K562 (cell line): ENCODE measurements around the gene POLRMT. TPM values are rescaled to one million over a fixed set of nuclear protein-coding genes. Genes with fewer than 3 reads are reported as not detected.

Experiments
- ATF3 ChIP-seq, 2 experiments: fragments of 450-650 bp in 1 of 2; sonication (generic) in 1 of 2; formaldehyde crosslinking in 1 of 2; IDR thresholded peaks in 1 of 2; conservative IDR thresholded peaks in 1 of 2; 2 replicates each; pipeline versions ENCODE4 v1.6.1 to v1.8.1; 2016 to 2023; ENCODE audit warnings: mild to moderate bottlenecking in 2 of 2, moderate library complexity in 2 of 2, inconsistent platforms in 1 of 2, missing genetic modification reagents in 1 of 2
- CBX8 ChIP-seq: fragments of 200-600 bp; sonication (generic); IDR thresholded peaks from 2 replicates; pipeline ENCODE4 v1.6.1; 2012; ENCODE audit warnings: borderline replicate concordance, mixed run types, low read depth, mild to moderate bottlenecking, moderate library complexity, mixed read lengths, low read length, control low read depth, inconsistent platforms; ENCODE audit not compliant: poor library complexity, severe bottlenecking; ENCODE audit errors: extremely low read depth
- HNRNPH1 ChIP-seq: fragments of 200-400 bp; formaldehyde crosslinking; optimal IDR thresholded peaks from 2 replicates; pipeline ENCODE3; 2017; ENCODE audit warnings: low read depth, mild to moderate bottlenecking, low read length, moderate library complexity
- KDM1A ChIP-seq, 2 experiments: fragments of 450-650 bp; IDR thresholded peaks; 2 replicates each; pipeline ENCODE4 v1.6.1; 2016; ENCODE audit warnings: mild to moderate bottlenecking in 2 of 2
- NCOA1 ChIP-seq: fragments of 450-650 bp; IDR thresholded peaks from 2 replicates; pipeline ENCODE4 v1.6.1; 2016; ENCODE audit warnings: low read depth
- NCOA4 ChIP-seq: fragments of 450-650 bp; IDR thresholded peaks from 2 replicates; pipeline ENCODE4 v1.6.1; 2018; ENCODE audit warnings: mild to moderate bottlenecking; ENCODE audit not compliant: partially characterized antibody
- NKRF ChIP-seq: fragments of 450-650 bp; IDR thresholded peaks from 2 replicates; pipeline ENCODE4 v1.6.1; 2016; ENCODE audit warnings: borderline replicate concordance
- NR2C1 ChIP-seq, 2 experiments: fragments of 450-650 bp; IDR thresholded peaks; 2 replicates each; pipeline ENCODE4 v1.6.1; 2017; ENCODE audit warnings: mild to moderate bottlenecking in 2 of 2, antibody characterized with exemption in 1 of 2, inconsistent platforms in 1 of 2, missing compliant biosample characterization in 1 of 2, missing genetic modification characterization in 1 of 2
- PTBP1 ChIP-seq: fragments of 200-400 bp; formaldehyde crosslinking; IDR thresholded peaks from 2 replicates; pipeline ENCODE4 v1.6.1; 2017; ENCODE audit warnings: low read depth, low read length
- RBM39 ChIP-seq: fragments of 200-400 bp; formaldehyde crosslinking; optimal IDR thresholded peaks from 2 replicates; pipeline ENCODE3; 2018; ENCODE audit warnings: low read depth, low read length
- TCF3 ChIP-seq: sonication (generic); formaldehyde crosslinking; IDR thresholded peaks from 2 replicates; pipeline ENCODE4 v1.4.0; 2020; ENCODE audit warnings: mild to moderate bottlenecking, missing genetic modification reagents
- UBTF ChIP-seq, 2 experiments: IDR thresholded peaks; 2 replicates each; pipeline ENCODE4 v1.6.1; 2012; ENCODE audit warnings: improper control_type of control experiment in 2 of 2, low read depth in 2 of 2, low read length in 2 of 2, borderline replicate concordance in 1 of 2
- ZBTB34 ChIP-seq: fragments of 250-450 bp; sonication (Bioruptor Pico); IDR thresholded peaks from 2 replicates; pipeline ENCODE4 v1.8.0; 2021; ENCODE audit warnings: mild to moderate bottlenecking, moderate library complexity
- ZSCAN29 ChIP-seq: fragments of 450-650 bp; IDR thresholded peaks from 2 replicates; pipeline ENCODE4 v1.6.1; 2017
- polyA plus RNA-seq, 8 experiments: library from polyadenylated mRNA; depleted of rRNA in 4 of 8; stranded (reverse) in 5 of 8; unstranded in 3 of 8; fragments of >200 nt; fragmentation: Nextera tagmentation in 2 of 8; fragmentation: Illumina TruSeq in 1 of 8; extraction: Ambion mirVana in 2 of 8; extraction: Trizol in 1 of 8; gene quantifications; 2 replicates each; pipeline versions ENCODE4 v1.2.1 to v1.2.3, GENCODE V29; 2011 to 2014; ENCODE audit warnings: inconsistent platforms in 1 of 8, missing spikeins in 1 of 8
- total RNA-seq, 7 experiments: library from RNA; depleted of rRNA in 6 of 7; stranded (reverse); fragments of >200 nt in 6 of 7; fragmentation: Illumina TruSeq in 2 of 7; extraction: Trizol in 2 of 7; gene quantifications; 2 replicates each; pipeline versions ENCODE4 v1.2.1 to v1.2.3, GENCODE V29; 2011 to 2021; ENCODE audit warnings: low replicate concordance in 1 of 7
- TF ChIP-seq, protein P1 (sequence below): sonication (generic); formaldehyde crosslinking; IDR thresholded peaks from 2 replicates; pipeline ENCODE4 v1.8.1; 2023; ENCODE audit warnings: mild to moderate bottlenecking, missing genetic modification reagents

POLRMT gene
- total and polyA plus RNA-seq, 9 of the 15 experiments (the other 6 are each of a cell fraction or from before 2014, with no cell fraction given) = 30.3 to 144 (median 68.0) TPM

DNA sequence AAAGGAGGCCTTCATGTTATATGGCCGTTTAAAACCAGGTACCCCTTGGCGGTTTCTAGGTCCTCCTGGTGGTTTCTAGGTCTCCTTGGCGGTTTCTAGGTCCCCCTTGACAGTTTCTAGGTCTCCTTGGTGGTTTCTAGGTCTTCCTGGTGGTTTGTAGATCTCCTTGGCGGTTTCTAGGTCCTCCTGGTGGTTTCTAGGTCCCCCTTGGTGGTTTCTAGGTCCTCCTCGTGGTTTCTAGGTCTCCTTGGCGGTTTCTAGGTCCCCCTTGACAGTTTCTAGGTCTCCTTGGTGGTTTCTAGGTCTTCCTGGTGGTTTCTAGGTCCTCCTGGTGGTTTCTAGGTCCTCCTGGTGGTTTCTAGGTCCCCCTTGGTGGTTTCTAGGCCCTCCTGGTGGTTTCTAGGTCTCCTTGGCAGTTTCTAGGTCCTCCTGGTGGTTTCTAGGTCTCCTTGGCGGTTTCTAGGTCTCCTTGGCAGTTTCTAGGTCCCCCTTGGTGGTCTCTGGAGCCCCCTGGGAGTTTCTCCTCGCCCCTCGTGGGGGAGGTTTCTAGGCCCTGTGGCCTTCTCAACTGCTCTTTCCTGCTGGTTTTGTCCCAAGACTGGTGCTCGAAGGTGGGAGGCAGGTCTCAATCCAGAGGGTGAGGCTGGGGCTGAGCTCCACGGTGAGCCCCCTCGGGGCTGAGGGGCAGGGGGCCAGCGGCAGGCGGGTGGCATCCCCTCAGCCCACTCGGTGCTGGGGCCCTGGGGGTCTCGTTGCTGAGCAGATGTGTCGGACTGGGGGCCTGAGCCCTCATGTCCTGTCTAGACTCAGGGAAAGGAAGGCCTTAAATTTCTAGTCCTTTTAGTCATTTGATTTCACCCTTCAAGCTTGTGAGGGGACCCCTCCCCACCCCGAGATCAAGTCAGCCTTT is 35.7 kb downstream of the POLRMT start (continued):
- TF ChIP-seq ATF3 (IDR thresholded peaks at IDR 0.05) (no peak), ATF3 (CRISPR knock-in tag; conservative IDR thresholded peaks at IDR 0.05) (no peak), CBX8 (no peak), PTBP1 (peak; percentile 100), KDM1A (IDR thresholded peaks at IDR 0.05) (peak in 1 of 2 experiments; percentile 38; a peak in 1 of 4 replicates), NCOA1 (no peak), ZSCAN29 (peak; percentile 98), RBM39 (peak; percentile 66), NR2C1 (IDR thresholded peaks at IDR 0.05) (no peak), NR2C1 (tag; IDR thresholded peaks at IDR 0.05) (no peak), HNRNPH1 (no peak), NKRF (no peak), NCOA4 (no peak), TCF3 (CRISPR knock-in tag) (no peak), UBTF (IDR thresholded peaks at IDR 0.05; ENCODE audit: borderline replicate concordance in 1 of 2, low read depth in 2 of 2, low read length in 2 of 2) (no peak), ZBTB34 (peak; percentile 68; the same call in 1 of the 2 replicates)
- TF ChIP-seq, protein P1, sequence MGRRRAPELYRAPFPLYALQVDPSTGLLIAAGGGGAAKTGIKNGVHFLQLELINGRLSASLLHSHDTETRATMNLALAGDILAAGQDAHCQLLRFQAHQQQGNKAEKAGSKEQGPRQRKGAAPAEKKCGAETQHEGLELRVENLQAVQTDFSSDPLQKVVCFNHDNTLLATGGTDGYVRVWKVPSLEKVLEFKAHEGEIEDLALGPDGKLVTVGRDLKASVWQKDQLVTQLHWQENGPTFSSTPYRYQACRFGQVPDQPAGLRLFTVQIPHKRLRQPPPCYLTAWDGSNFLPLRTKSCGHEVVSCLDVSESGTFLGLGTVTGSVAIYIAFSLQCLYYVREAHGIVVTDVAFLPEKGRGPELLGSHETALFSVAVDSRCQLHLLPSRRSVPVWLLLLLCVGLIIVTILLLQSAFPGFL = 0 out of 2 replicates have a peak, but pooled peaks have one; percentile 30
